Fibroblast of pulmonary artery (primary cell): ENCODE measurements around the gene PMFBP1.
A peak's percentile ranks its signal among the peaks of the same experiment; 100 is the strongest.

Experiments
- DNase-seq: peaks from one replicate; pipeline ENCODE4 v3.0.0-alpha.2; 2010; ENCODE audit warnings: low read depth
- H3K4me3 ChIP-seq: replicated peaks from 2 replicates; pipeline ENCODE4 v1.5.1; 2011; ENCODE audit warnings: low read depth, mild to moderate bottlenecking, control low read depth, low read length, moderate library complexity
- CTCF ChIP-seq: IDR thresholded peaks from 2 replicates; pipeline ENCODE4 v1.5.1; 2011; ENCODE audit warnings: mild to moderate bottlenecking, control low read depth, low read length, inconsistent platforms; ENCODE audit errors: missing control alignments

Gene PMFBP1

GRCh38 chr16:72189865-72190371 lies 18.0 kb upstream of the PMFBP1 start:
- peak; percentile 87 for DNase-seq
- no peak for TF ChIP-seq CTCF

GRCh38 chr16:72188541-72188940 lies 16.6 kb upstream of the PMFBP1 start:
- DNase-seq, result no peak
- no peak overlapping the region for H3K4me3 ChIP-seq
- TF ChIP-seq CTCF, result no peak

More at GRCh38 chr16:72189865-72190371, 18.0 kb upstream of the PMFBP1 start:
- no peak overlapping the region for H3K4me3 ChIP-seq

GRCh38 chr16:72187551-72187950 lies 15.6 kb upstream of the PMFBP1 start:
- no peak for DNase-seq
- no peak overlapping the region for H3K4me3 ChIP-seq
- no peak for TF ChIP-seq CTCF

- no peak overlapping the region for H3K4me3 ChIP-seq
- no peak for DNase-seq
- no peak for TF ChIP-seq CTCF
Observed at GRCh38 chr16:72182976-72183375, 11.0 kb upstream of the PMFBP1 start.

GRCh38 chr16:72179204-72179970 lies 7.4 kb upstream of the PMFBP1 start:
- DNase-seq, result no peak
- H3K4me3 ChIP-seq, result no peak overlapping the region
- no peak for TF ChIP-seq CTCF

- TF ChIP-seq CTCF, result no peak
- no peak overlapping the region for H3K4me3 ChIP-seq
- DNase-seq, result no peak
Observed at GRCh38 chr16:72174726-72175125, 2.8 kb upstream of the PMFBP1 start.

GRCh38 chr16:72173997-72174396 lies 2.0 kb upstream of the PMFBP1 start:
- DNase-seq, result no peak
- TF ChIP-seq CTCF, result no peak
- H3K4me3 ChIP-seq, result no peak overlapping the region
